DMS53 treated with DMSO at 0.1 percent for 48 hours (cell line): ENCODE measurements around the gene PTCH1.
A peak's percentile ranks its signal among the peaks of the same experiment; 100 is the strongest.

Experiments
- DNase-seq: peaks from one replicate; lab custom pipeline; 2025; ENCODE audit not compliant: unreplicated experiment; lab: John Stamatoyannopoulos, UW

PTCH1 gene

GRCh38 chr9:95499847-95500246 is 16.9 kb downstream of the PTCH1 start:
- no peak for DNase-seq

- no peak for DNase-seq
Observed at GRCh38 chr9:95499046-95499676, 17.6 kb downstream of the PTCH1 start.

GRCh38 chr9:95498641-95499040 is 18.1 kb downstream of the PTCH1 start:
- no peak for DNase-seq

- DNase-seq = no peak
Observed at GRCh38 chr9:95497772-95498171, 19.0 kb downstream of the PTCH1 start.

GRCh38 chr9:95496687-95497086 is 20.1 kb downstream of the PTCH1 start:
- DNase-seq = no peak

GRCh38 chr9:95495961-95496360 is 20.8 kb downstream of the PTCH1 start:
- no peak for DNase-seq

GRCh38 chr9:95495529-95495928 is 21.2 kb downstream of the PTCH1 start:
- no peak for DNase-seq

- peak; percentile 78 for DNase-seq
Observed at GRCh38 chr9:95494416-95495371, 22.1 kb downstream of the PTCH1 start.

GRCh38 chr9:95494022-95494415 is 22.8 kb downstream of the PTCH1 start:
- peak; percentile 73 for DNase-seq

- no peak for DNase-seq
Observed at GRCh38 chr9:95493402-95493801, 23.4 kb downstream of the PTCH1 start.

- DNase-seq = no peak
Observed at GRCh38 chr9:95491543-95492320, 25.0 kb downstream of the PTCH1 start.

- no peak for DNase-seq
Observed at GRCh38 chr9:95488954-95489353, 27.8 kb downstream of the PTCH1 start.

GRCh38 chr9:95486318-95486717 is 30.5 kb downstream of the PTCH1 start:
- DNase-seq = no peak

GRCh38 chr9:95484225-95484624 is 32.5 kb downstream of the PTCH1 start:
- no peak for DNase-seq

GRCh38 chr9:95483431-95483830 is 33.3 kb downstream of the PTCH1 start:
- DNase-seq = no peak

- DNase-seq = no peak
Observed at GRCh38 chr9:95482621-95483020, 34.1 kb downstream of the PTCH1 start.

GRCh38 chr9:95481000-95481399 is 35.8 kb downstream of the PTCH1 start:
- DNase-seq = no peak

GRCh38 chr9:95480346-95480745 is 36.4 kb downstream of the PTCH1 start:
- DNase-seq = no peak

GRCh38 chr9:95479330-95479729 is 37.4 kb downstream of the PTCH1 start:
- no peak for DNase-seq

GRCh38 chr9:95478335-95478734 is 38.4 kb downstream of the PTCH1 start:
- DNase-seq = no peak

- no peak for DNase-seq
Observed at GRCh38 chr9:95477885-95478284, 38.9 kb downstream of the PTCH1 start.

GRCh38 chr9:95477441-95477840 is 39.3 kb downstream of the PTCH1 start:
- no peak for DNase-seq
